DND-41 (cell line): ENCODE data around the gene CDC14A.

Source experiments
- ATAC-seq: fragments of 200-7000 bp; cut with Tn5 transposase; 3 replicates; pipeline ENCODE4 v1.9.1; 2021; ENCODE audit warnings: low read depth; ENCODE audit not compliant: insufficient read depth
- DNase-seq: peaks from one replicate; pipeline ENCODE4 v3.0.0-alpha.2; 2020
- H2AFZ ChIP-seq: 2 replicates; pipeline ENCODE4 v1.6.0; 2012; ENCODE audit warnings: low read depth, low read length
- H3K27ac ChIP-seq: 2 replicates; pipeline ENCODE4 v1.5.1; 2012; ENCODE audit warnings: low read length, inconsistent platforms
- H3K27me3 ChIP-seq: fragments of 200-600 bp; sonication (generic); 2 replicates; pipeline ENCODE4 v1.6.0; 2012; ENCODE audit warnings: low read length, mild to moderate bottlenecking, inconsistent platforms; ENCODE audit not compliant: insufficient read depth, poor library complexity
- H3K36me3 ChIP-seq: 2 replicates; pipeline ENCODE4 v1.5.1; 2012; ENCODE audit warnings: low read length, inconsistent platforms; ENCODE audit not compliant: insufficient read depth
- H3K4me1 ChIP-seq: 2 replicates; pipeline ENCODE4 v1.5.1; 2012; ENCODE audit warnings: mild to moderate bottlenecking, low read length; ENCODE audit not compliant: insufficient read depth
- H3K4me2 ChIP-seq: 2 replicates; pipeline ENCODE4 v1.6.0; 2012; ENCODE audit warnings: mild to moderate bottlenecking, moderate library complexity, low read length, inconsistent platforms; ENCODE audit not compliant: insufficient read depth
- H3K4me3 ChIP-seq, 2 experiments: fragments of 200-600 bp in 1 of 2; shearing (Covaris generic) in 1 of 2; 2 replicates each; pipeline ENCODE4 v1.5.1; 2012 to 2016; ENCODE audit warnings: inconsistent platforms in 2 of 2, low read length in 2 of 2, mild to moderate bottlenecking in 2 of 2, low read depth in 1 of 2, moderate library complexity in 1 of 2
- H3K79me2 ChIP-seq: 2 replicates; pipeline ENCODE4 v1.6.0; 2012; ENCODE audit warnings: low read length, inconsistent platforms; ENCODE audit not compliant: insufficient read depth
- H3K9ac ChIP-seq: 2 replicates; pipeline ENCODE4 v1.6.0; 2012; ENCODE audit warnings: low read depth, mild to moderate bottlenecking, inconsistent platforms, low read length, moderate library complexity
- H3K9me3 ChIP-seq: 2 replicates; pipeline ENCODE4 v1.5.1; 2012; ENCODE audit warnings: low read length, moderate library complexity, mild to moderate bottlenecking, inconsistent platforms; ENCODE audit not compliant: insufficient read depth, severe bottlenecking
- H4K20me1 ChIP-seq: 2 replicates; pipeline ENCODE4 v1.6.0; 2012; ENCODE audit warnings: low read length; ENCODE audit not compliant: insufficient read depth
- EZH2 ChIP-seq: IDR thresholded peaks from 3 replicates; pipeline ENCODE4 v1.6.1; 2012; ENCODE audit warnings: borderline replicate concordance, low read depth, mild to moderate bottlenecking, moderate library complexity, low read length, inconsistent platforms; ENCODE audit not compliant: severe bottlenecking
- TF ChIP-seq, protein P1 (sequence below): IDR thresholded peaks from 2 replicates; pipeline ENCODE4 v1.5.1; 2012; ENCODE audit warnings: borderline replicate concordance, low read length, moderate library complexity, mild to moderate bottlenecking; ENCODE audit not compliant: poor library complexity, severe bottlenecking; ENCODE audit errors: extremely low read depth

The CDC14A gene

GRCh38 chr1:100309863-100310262 is 42.4 kb upstream of the CDC14A start:
- no peaks in the 10 kb centered on the region for H3K36me3 ChIP-seq
- H3K4me1 ChIP-seq = no peaks in the 10 kb centered on the region
- H3K9ac ChIP-seq = no peak overlapping the region
- no peak overlapping the region for H3K4me2 ChIP-seq
- no peak for ATAC-seq
- no peak for DNase-seq
- H3K27ac ChIP-seq = no peak overlapping the region
- no peak overlapping the region for H2AFZ ChIP-seq
- no peaks in the 10 kb centered on the region for H4K20me1 ChIP-seq
- H3K9me3 ChIP-seq = no peaks in the 10 kb centered on the region
- H3K79me2 ChIP-seq = no peaks in the 10 kb centered on the region
- H3K4me3 ChIP-seq = no peak overlapping the region
- TF ChIP-seq, protein P1, sequence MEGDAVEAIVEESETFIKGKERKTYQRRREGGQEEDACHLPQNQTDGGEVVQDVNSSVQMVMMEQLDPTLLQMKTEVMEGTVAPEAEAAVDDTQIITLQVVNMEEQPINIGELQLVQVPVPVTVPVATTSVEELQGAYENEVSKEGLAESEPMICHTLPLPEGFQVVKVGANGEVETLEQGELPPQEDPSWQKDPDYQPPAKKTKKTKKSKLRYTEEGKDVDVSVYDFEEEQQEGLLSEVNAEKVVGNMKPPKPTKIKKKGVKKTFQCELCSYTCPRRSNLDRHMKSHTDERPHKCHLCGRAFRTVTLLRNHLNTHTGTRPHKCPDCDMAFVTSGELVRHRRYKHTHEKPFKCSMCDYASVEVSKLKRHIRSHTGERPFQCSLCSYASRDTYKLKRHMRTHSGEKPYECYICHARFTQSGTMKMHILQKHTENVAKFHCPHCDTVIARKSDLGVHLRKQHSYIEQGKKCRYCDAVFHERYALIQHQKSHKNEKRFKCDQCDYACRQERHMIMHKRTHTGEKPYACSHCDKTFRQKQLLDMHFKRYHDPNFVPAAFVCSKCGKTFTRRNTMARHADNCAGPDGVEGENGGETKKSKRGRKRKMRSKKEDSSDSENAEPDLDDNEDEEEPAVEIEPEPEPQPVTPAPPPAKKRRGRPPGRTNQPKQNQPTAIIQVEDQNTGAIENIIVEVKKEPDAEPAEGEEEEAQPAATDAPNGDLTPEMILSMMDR = no peak
- no peak for TF ChIP-seq EZH2
- no peaks in the 10 kb centered on the region for H3K27me3 ChIP-seq

GRCh38 chr1:100313382-100313781 is 38.9 kb upstream of the CDC14A start:
- TF ChIP-seq EZH2 = no peak
- TF ChIP-seq, protein P1 = no peak
- H3K4me2 ChIP-seq = no peak overlapping the region
- DNase-seq (no peak), ATAC-seq (no peak)
- no peaks in the 10 kb centered on the region for H4K20me1 ChIP-seq
- no peaks in the 10 kb centered on the region for H3K36me3 ChIP-seq
- no peak overlapping the region for H3K27ac ChIP-seq
- no peak overlapping the region for H3K4me3 ChIP-seq
- no peak overlapping the region for H3K9ac ChIP-seq
- no peaks in the 10 kb centered on the region for H3K79me2 ChIP-seq
- H3K4me1 ChIP-seq = no peaks in the 10 kb centered on the region
- peaks cover 15% of the 10 kb centered on the region for H3K9me3 ChIP-seq
- H2AFZ ChIP-seq = no peak overlapping the region
- no peaks in the 10 kb centered on the region for H3K27me3 ChIP-seq

DNA sequence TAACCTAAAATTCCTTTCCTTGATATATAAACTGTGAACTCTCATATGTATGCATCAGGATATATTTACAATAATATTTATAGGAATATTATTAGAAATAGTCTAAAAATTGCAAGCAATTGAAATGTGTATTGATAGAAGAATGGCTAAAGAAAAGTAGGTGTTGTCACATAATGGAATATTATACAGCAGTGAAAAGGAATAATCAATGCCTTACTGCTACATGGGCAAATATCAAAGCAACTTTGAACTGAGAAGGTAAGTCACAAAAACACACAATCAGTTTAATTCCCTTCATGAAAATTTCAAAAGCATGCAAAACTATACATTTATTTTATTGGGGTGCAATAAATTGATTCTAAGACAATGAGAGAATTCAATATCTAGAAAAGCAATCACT is 35.7 kb upstream of the CDC14A start:
- H3K4me1 ChIP-seq = no peaks in the 10 kb centered on the region
- no peaks in the 10 kb centered on the region for H3K27me3 ChIP-seq
- H3K4me2 ChIP-seq = no peak overlapping the region
- ATAC-seq (no peak), DNase-seq (no peak)
- no peak overlapping the region for H3K4me3 ChIP-seq
- TF ChIP-seq, protein P1 = no peak
- H3K9me3 ChIP-seq = peaks cover 19% of the 10 kb centered on the region
- H3K27ac ChIP-seq = no peak overlapping the region
- no peaks in the 10 kb centered on the region for H3K36me3 ChIP-seq
- no peaks in the 10 kb centered on the region for H4K20me1 ChIP-seq
- H3K9ac ChIP-seq = no peak overlapping the region
- no peaks in the 10 kb centered on the region for H3K79me2 ChIP-seq
- H2AFZ ChIP-seq = no peak overlapping the region

GRCh38 chr1:100320311-100321099 is 31.8 kb upstream of the CDC14A start:
- peaks cover 11% of the 10 kb centered on the region for H3K4me1 ChIP-seq
- H3K36me3 ChIP-seq = no peaks in the 10 kb centered on the region
- ATAC-seq (no peak), DNase-seq (no peak)
- no peak overlapping the region for H3K4me2 ChIP-seq
- H2AFZ ChIP-seq = no peak overlapping the region
- no peaks in the 10 kb centered on the region for H3K79me2 ChIP-seq
- no peaks in the 10 kb centered on the region for H4K20me1 ChIP-seq
- no peak overlapping the region for H3K9ac ChIP-seq
- no peak overlapping the region for H3K27ac ChIP-seq
- TF ChIP-seq EZH2 = no peak
- H3K27me3 ChIP-seq = no peaks in the 10 kb centered on the region
- no peak overlapping the region for H3K4me3 ChIP-seq
- peaks cover 15% of the 10 kb centered on the region for H3K9me3 ChIP-seq
